Panc1 (cell line): ENCODE measurements around the gene NSL1.

Source experiments
- POLR2AphosphoS5 ChIP-seq: IDR thresholded peaks from 2 replicates; pipeline ENCODE4 v1.6.1; 2012; ENCODE audit warnings: mild to moderate bottlenecking, low read depth, low read length, moderate library complexity
- TF ChIP-seq, protein P1 (sequence below): fragments of 450-650 bp; IDR thresholded peaks from 2 replicates; pipeline ENCODE4 v1.5.1; 2017; ENCODE audit warnings: mild to moderate bottlenecking
- TF ChIP-seq, protein P2 (sequence below), 2 experiments: IDR thresholded peaks; 2 replicates each; pipeline ENCODE4 v1.6.1; 2011 to 2012; ENCODE audit warnings: low read depth in 2 of 2, control low read depth in 1 of 2, low read length in 1 of 2, mild to moderate bottlenecking in 1 of 2, moderate library complexity in 1 of 2; ENCODE audit not compliant: insufficient read depth in 1 of 2

- TF ChIP-seq, protein P1, sequence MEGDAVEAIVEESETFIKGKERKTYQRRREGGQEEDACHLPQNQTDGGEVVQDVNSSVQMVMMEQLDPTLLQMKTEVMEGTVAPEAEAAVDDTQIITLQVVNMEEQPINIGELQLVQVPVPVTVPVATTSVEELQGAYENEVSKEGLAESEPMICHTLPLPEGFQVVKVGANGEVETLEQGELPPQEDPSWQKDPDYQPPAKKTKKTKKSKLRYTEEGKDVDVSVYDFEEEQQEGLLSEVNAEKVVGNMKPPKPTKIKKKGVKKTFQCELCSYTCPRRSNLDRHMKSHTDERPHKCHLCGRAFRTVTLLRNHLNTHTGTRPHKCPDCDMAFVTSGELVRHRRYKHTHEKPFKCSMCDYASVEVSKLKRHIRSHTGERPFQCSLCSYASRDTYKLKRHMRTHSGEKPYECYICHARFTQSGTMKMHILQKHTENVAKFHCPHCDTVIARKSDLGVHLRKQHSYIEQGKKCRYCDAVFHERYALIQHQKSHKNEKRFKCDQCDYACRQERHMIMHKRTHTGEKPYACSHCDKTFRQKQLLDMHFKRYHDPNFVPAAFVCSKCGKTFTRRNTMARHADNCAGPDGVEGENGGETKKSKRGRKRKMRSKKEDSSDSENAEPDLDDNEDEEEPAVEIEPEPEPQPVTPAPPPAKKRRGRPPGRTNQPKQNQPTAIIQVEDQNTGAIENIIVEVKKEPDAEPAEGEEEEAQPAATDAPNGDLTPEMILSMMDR, result no peak
- TF ChIP-seq, protein P2, sequence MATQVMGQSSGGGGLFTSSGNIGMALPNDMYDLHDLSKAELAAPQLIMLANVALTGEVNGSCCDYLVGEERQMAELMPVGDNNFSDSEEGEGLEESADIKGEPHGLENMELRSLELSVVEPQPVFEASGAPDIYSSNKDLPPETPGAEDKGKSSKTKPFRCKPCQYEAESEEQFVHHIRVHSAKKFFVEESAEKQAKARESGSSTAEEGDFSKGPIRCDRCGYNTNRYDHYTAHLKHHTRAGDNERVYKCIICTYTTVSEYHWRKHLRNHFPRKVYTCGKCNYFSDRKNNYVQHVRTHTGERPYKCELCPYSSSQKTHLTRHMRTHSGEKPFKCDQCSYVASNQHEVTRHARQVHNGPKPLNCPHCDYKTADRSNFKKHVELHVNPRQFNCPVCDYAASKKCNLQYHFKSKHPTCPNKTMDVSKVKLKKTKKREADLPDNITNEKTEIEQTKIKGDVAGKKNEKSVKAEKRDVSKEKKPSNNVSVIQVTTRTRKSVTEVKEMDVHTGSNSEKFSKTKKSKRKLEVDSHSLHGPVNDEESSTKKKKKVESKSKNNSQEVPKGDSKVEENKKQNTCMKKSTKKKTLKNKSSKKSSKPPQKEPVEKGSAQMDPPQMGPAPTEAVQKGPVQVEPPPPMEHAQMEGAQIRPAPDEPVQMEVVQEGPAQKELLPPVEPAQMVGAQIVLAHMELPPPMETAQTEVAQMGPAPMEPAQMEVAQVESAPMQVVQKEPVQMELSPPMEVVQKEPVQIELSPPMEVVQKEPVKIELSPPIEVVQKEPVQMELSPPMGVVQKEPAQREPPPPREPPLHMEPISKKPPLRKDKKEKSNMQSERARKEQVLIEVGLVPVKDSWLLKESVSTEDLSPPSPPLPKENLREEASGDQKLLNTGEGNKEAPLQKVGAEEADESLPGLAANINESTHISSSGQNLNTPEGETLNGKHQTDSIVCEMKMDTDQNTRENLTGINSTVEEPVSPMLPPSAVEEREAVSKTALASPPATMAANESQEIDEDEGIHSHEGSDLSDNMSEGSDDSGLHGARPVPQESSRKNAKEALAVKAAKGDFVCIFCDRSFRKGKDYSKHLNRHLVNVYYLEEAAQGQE (IDR thresholded peaks at IDR 0.05; ENCODE audit: insufficient read depth in 1 of 2, low read depth in 2 of 2, low read length in 1 of 2), result no peak
- TF ChIP-seq POLR2AphosphoS5, result no peak
Measured at GRCh38 chr1:212737559-212737958, 54.0 kb downstream of the NSL1 start.
